ENCODE results near the gene TUBB.

- TF ChIP-seq CTCF (IDR thresholded peaks at IDR 0.05; ENCODE audit: low read length), result no peak
- no peak for TF ChIP-seq EZH2 (IDR thresholded peaks at IDR 0.05; ENCODE audit: borderline replicate concordance, low read length)
Measured at GRCh38 chr6:30696432-30696831, 23.7 kb upstream of the TUBB start.

All from OCI-LY1 (cell line).